ENCODE results near the gene USP30.

The USP30 gene

GRCh38 chr12:109014984-109015765 lies 37.2 kb upstream of the USP30 start:
- Histone ChIP-seq H3K4me1 (ENCODE audit: low read depth, poor library complexity, severe bottlenecking) (no peaks in the 10 kb centered on the region), H3K79me2 (ENCODE audit: insufficient read depth, low read depth) (no peaks in the 10 kb centered on the region), H4K20me1 (ENCODE audit: insufficient read depth) (no peaks in the 10 kb centered on the region), H2AFZ (ENCODE audit: low read depth) (no peak overlapping the region), H3K9ac (no peak overlapping the region), H3K36me3 (ENCODE audit: insufficient read depth) (no peaks in the 10 kb centered on the region), H3K4me3 (IDR thresholded peaks at IDR 0.05; ENCODE audit: insufficient read depth, low read depth, low read length) (no peak overlapping the region), H3K4me2 (no peak overlapping the region), H3K27me3 (ENCODE audit: insufficient read depth, low read depth) (no peaks in the 10 kb centered on the region), H3K27ac (no peak overlapping the region)
- TF ChIP-seq CTCF (conservative IDR thresholded peaks at IDR 0.05; ENCODE audit: low read depth, low read length): no peak

- Histone ChIP-seq H3K79me2 (ENCODE audit: insufficient read depth, low read depth) (no peaks in the 10 kb centered on the region), H3K27me3 (ENCODE audit: insufficient read depth, low read depth) (no peaks in the 10 kb centered on the region)
- TF ChIP-seq CTCF (conservative IDR thresholded peaks at IDR 0.05; ENCODE audit: low read depth, low read length): no peak
Measured at GRCh38 chr12:109016016-109016415, 36.4 kb upstream of the USP30 start.

GRCh38 chr12:109016978-109017377 lies 35.4 kb upstream of the USP30 start:
- Histone ChIP-seq H4K20me1 (ENCODE audit: insufficient read depth) (no peaks in the 10 kb centered on the region), H3K27ac (no peak overlapping the region), H2AFZ (ENCODE audit: low read depth) (no peak overlapping the region), H3K4me3 (IDR thresholded peaks at IDR 0.05; ENCODE audit: insufficient read depth, low read depth, low read length) (no peak overlapping the region), H3K4me2 (no peak overlapping the region), H3K36me3 (ENCODE audit: insufficient read depth) (no peaks in the 10 kb centered on the region), H3K9ac (no peak overlapping the region), H3K4me1 (ENCODE audit: low read depth, poor library complexity, severe bottlenecking) (no peaks in the 10 kb centered on the region), H3K79me2 (ENCODE audit: insufficient read depth, low read depth) (no peaks in the 10 kb centered on the region), H3K27me3 (ENCODE audit: insufficient read depth, low read depth) (no peaks in the 10 kb centered on the region)
- TF ChIP-seq CTCF (conservative IDR thresholded peaks at IDR 0.05; ENCODE audit: low read depth, low read length): no peak

More at GRCh38 chr12:109016016-109016415, 36.4 kb upstream of the USP30 start:
- no peaks in the 10 kb centered on the region for H4K20me1 ChIP-seq (ENCODE audit: insufficient read depth)
- H3K36me3 ChIP-seq (ENCODE audit: insufficient read depth): no peaks in the 10 kb centered on the region
- no peak overlapping the region for H3K9ac ChIP-seq
- H3K4me2 ChIP-seq: no peak overlapping the region
- no peaks in the 10 kb centered on the region for H3K4me1 ChIP-seq (ENCODE audit: low read depth, poor library complexity, severe bottlenecking)
- no peak overlapping the region for H3K27ac ChIP-seq
- no peak overlapping the region for H3K4me3 ChIP-seq (IDR thresholded peaks at IDR 0.05; ENCODE audit: insufficient read depth, low read depth, low read length)
- no peak overlapping the region for H2AFZ ChIP-seq (ENCODE audit: low read depth)

GRCh38 chr12:109018296-109018695 lies 34.1 kb upstream of the USP30 start:
- Histone ChIP-seq H3K27ac (no peak overlapping the region), H3K9ac (no peak overlapping the region)
- TF ChIP-seq CTCF (conservative IDR thresholded peaks at IDR 0.05; ENCODE audit: low read depth, low read length): no peak

More at GRCh38 chr12:109018296-109018695, 34.1 kb upstream of the USP30 start:
- Histone ChIP-seq H4K20me1 (ENCODE audit: insufficient read depth) (no peaks in the 10 kb centered on the region), H3K4me1 (ENCODE audit: low read depth, poor library complexity, severe bottlenecking) (no peaks in the 10 kb centered on the region), H3K27me3 (ENCODE audit: insufficient read depth, low read depth) (no peaks in the 10 kb centered on the region), H3K4me2 (no peak overlapping the region), H3K79me2 (ENCODE audit: insufficient read depth, low read depth) (no peaks in the 10 kb centered on the region), H3K4me3 (IDR thresholded peaks at IDR 0.05; ENCODE audit: insufficient read depth, low read depth, low read length) (no peak overlapping the region), H2AFZ (ENCODE audit: low read depth) (no peak overlapping the region), H3K36me3 (ENCODE audit: insufficient read depth) (no peaks in the 10 kb centered on the region)

Data from KMS-11 (cell line).